ENCODE measurements around the gene TSPAN9.

Gene TSPAN9

DNA sequence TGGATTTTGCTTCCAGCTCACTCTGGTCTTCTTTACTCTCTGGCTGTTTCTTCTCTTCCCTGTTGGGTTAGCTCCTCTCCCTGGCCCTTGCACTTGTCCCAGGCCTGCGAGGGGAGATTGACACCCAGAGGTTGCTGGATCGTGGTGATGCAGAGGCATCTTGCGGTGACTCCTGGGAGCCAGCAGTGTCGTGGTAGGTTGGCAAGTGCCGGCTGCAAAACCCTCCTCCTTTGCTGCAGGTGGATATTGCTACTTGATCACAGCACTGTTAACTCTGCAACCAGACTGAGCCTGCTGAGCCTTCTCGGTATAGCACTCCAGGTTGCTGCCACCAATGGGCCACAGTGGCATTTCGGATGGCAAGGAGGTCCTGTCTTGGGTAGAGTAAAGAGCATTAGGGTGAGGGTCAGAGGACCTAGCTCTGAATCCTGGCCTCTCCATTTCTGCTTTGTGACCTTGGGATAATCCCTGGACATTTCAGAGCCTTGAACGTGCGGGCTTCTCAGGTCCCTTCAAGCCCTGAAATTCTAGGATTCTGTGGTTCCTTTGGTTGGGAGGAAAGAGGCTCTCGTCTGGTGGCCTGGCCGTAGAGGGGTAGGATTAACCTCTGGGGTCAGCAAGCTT, 87.4 kb downstream of the TSPAN9 start:
- DNase-seq (ENCODE audit: low read depth) = no peak

DNA sequence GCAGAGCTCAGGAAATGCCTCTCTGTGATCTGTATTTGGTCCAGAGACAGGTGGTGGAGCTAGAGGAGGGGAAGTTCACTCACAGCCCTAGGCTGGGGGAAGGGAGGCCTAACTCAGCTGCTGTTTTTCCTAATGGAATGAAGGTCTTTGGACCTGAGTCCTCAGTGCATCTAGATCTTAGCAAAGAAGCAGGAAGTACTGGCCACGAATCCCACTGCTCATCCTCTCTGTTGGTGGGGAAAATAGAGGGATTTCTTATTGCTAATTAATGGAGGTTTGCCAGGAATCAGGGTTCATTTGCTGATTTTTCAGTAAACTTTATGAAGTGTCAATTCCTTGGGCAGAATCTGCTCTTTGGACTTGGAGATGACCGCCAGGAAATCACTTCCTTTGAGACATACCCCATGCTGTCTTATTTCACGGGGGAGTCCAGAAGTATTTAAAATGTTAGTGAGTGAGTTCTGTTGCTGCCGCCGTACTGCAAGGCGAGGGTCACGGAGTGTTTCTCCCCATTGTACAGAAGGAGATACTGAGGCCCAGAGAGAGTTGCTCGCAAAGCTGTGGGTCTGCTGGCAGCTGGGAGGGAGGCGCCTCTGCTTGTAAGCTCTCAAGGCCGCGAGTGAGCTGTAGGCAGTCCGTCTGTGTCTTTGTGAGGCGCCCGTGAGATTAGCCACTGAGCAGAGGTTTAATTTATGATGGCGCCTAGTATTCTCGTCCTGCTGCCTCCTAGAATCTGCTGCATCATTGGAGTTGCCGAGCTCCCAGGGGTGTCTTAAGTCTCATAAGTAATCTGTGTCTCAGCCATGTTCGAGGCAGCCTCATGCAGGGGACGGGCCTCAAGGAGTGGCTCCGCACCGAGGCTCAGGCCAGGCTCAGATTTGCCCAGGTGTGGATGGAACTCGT, 88.2 kb downstream of the TSPAN9 start:
- no peak for DNase-seq (ENCODE audit: low read depth)

DNA sequence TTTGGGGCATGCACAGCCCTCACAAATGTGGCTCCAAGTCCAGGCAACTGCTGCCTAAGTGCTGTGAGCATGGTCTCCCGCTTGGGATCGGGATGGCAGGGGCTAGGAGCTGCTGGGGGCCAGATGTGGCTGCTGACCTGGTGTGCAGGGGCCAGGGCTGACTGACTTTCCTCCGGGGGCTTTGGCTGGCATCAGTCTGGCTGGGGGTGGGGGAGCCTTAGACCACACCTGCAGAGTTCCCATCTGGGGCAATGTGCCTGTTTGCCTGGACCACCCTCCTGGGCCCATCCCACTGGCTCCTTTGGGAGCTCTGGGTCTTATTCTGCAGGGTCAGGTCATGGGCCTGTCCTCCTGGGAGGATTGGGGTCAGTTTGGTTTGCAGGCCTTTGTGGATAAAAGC, 90.5 kb downstream of the TSPAN9 start:
- DNase-seq (ENCODE audit: low read depth) = no peak

DNA sequence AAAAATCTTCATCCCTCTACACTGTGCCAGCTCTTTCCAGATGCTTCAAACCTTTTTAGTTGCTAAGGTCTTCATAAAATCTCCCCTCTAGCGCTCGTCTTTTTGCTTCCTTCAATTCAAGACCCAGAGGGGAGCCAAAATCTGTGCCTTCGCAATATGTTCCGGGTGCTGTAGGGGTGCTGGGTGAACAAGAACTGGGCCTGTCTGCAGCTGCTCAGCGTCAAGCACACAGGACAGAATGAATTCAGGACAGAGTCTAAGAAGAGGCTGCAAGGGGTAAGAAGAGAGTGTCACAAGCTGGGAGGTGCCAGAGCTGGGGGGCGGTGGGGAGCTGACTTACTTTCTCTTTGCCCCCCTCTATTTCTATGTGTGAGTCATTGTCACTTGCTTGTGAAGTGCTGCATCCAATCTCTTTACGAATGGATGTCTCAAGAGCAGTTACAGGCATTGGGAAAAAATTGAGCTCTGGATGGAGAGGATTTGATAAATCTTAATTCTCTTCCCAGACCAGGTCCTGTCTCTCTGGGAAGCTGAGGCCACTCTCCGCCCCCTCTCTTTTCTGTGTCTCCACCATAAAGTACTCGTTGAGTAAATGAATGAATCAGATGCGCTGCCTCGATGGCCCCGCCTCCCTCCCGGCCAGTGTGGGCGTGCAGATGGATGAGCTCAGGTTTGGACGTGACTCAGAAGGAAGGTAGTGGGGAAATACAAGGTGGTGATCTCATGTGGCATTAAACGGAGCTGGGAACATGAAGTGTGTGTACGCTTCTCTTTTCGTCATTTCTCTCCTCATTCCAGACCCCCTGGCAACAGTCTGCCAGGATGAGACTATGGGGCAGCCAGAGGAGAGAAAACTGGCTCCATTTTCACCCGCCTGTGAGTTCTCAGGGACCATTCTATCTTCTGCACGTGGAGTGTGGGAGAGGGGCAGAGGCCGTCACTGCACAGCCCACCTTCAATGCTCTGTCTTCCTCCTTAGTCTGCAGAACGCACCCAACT, 91.3 kb downstream of the TSPAN9 start:
- DNase-seq (ENCODE audit: low read depth) = no peak

DNA sequence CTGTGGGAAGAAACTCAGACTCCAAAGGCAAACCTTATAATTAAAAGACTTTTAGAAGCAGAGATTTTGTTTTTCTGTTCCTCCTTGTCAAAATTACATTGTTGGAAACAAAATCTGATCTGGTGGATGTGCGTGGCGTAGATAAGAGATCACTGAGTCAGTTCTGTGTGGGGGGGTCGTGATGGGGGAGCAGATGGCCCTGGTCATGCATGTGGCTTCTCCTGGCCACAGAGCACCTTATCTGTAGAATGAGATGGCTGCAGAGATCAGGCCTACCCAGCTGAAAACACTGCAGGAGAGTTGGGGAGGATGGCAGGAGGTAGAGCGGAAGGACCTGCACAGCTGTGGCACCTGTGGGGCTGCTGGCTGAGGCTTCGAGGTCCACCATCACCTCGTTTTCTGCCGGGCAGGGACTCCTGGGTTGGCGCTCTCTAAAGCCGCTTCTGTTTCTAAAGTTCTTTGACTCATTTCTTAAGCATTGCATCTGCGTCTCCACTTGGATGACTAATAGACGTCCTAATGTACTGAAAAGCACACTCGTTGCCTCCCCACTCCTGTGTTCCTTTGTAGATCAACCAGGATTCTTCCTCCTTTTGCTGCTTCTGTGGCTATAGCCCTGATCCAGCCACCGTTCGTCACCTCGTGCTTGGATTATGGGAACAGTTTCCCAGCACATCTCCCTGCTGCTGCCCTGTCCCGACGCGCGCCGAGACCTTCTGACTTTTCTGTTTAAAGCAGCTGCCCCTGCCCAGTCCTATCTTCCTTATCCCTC, 93.4 kb downstream of the TSPAN9 start:
- DNase-seq (ENCODE audit: low read depth) = no peak

DNA sequence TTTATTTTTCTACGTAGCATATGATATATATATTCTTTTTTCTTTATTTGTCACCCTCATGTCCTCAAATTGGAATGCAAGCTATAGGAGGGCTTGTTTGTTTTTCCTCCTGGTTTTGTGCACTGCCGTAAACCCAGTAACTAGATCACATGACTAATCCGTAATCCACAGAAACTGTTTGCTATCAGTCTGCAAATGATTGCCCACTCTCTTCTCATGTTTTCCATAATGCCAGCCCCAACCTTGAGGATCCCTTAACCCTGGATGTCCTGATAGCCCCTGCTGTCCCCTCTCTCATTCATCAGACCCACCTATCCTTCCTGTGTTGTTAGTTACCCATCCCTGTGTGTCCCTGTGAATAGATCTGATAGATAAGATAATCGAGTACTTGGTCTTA, 94.0 kb downstream of the TSPAN9 start:
- DNase-seq (ENCODE audit: low read depth) = no peak

DNA sequence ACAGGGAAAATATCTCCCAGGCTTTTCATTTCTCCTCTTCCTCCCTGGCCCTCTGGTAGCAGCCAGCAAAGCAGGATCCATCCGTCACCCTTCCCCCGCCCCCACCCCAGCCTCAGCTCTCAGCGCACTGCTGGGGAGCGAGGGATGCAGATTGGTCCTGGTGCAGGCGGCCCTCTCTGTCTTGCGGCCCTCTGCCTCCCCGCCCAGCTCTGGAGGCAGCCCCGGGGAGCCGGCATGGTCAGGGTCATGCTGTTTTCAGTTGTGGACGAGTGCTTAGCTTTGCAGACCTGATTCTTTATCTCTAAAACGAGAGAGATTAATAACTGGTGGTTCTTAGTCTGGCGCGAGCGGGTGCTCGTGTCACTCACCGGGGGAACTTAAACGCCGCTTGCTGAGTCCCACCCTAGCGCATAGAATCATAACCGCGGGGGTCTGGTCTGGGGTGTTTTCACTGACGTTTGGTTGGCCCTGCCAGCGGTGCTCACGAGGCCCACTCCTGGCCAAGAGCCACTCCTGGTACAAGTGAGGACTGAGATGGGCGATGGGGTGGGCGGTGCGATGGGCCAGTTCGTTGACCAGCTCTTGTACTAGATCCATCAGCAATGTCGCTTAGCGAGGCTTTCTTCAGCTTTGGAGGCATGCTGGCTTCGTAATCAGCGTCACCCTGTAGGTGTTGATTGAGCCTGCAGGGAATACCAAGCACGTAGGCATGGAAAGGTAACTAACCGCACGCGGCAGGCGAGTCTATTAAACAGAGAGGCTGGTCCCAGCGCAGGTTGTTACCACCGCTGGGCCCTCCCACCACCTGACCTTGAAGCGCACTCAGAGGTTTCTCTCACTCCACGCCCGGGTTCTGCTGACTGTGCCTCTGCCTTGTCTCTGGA, 95.2 kb downstream of the TSPAN9 start:
- DNase-seq (ENCODE audit: low read depth) = no peak

DNA sequence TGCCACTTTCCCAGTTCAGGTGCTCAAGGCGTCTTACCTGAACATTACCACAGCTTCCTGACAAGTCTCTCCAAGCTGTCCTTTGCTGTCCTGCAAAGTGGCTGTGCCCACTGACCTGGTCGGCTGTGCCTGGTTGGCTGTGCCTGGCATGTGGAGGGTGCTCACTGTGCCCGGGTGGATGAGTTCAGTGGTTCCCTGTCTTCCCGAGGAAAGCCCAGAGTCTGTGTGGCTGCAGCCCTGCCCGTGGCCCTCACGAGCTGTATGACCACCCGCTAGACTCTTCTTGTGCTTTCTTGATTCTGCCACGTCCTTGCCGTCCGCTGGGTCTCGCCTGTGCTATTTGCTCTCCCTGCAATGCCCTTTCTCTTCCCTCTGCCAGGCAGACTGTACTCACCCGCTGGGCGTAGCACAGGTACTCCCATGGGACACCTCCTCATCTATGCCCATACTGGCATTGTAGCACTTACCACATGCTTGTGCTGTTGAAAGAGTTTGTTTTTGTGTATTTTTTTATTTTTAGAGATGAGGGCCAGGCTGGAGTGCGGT, 95.9 kb downstream of the TSPAN9 start:
- DNase-seq (ENCODE audit: low read depth) = no peak

DNA sequence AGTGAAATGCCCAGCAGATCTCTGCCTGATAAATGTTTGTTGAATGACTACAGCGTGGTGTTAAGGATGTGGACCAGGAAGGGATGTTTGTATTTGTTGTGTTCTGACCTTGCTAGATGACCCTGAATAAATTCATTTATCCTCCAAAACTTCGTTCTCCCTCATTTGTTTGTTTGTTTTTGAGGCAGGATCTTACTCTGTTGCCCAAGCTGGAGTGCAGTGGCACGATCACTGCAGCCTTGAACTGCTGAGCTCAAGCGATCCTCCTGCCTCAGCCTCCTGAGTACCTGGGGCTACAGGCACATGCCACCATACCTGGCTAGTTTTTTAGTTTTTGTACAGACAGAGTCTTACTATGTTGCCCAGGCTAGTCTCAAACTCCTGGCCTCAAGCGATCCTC, 96.7 kb downstream of the TSPAN9 start:
- DNase-seq (ENCODE audit: low read depth) = no peak

DNA sequence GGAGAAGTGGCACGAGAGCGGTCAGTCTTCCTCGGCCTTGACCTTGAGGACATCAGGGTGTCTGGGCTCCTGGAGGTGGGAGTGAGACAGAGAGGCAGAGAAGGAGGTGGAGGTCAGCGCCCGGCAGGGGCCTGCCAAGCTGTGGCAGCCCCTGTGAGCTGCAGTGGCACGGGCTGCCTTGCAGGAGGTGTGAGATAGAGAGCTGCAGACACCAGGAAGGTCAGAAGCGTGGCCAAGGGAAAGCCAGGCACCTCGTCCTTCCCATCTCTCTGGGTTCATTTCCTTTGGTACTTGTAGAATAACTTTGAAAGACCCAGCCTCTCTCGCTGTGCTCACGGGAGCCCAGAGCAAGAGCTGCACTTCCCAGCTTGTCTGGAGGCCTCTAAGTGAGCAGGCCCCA, 98.1 kb downstream of the TSPAN9 start:
- DNase-seq (ENCODE audit: low read depth) = no peak

DNA sequence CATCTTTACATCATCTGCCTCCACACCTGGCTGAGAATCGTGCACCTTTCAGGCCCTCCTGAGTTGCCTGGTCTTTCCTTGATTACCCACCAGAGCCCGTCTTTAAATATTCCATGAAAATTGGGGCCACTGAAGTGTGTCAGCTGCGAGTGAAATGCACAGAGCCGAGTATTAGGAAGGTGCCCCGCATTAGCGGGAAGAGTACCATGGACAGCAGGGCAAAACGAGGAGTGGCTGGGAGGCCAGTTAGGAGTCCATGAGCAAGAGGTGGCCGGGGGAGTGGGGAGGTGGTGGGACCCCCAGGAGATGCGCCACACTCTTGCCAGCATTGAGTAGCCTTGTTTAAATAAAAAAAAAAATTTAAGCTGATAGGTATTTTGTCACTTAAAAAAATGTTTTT, 99.6 kb downstream of the TSPAN9 start:
- DNase-seq (ENCODE audit: low read depth) = no peak

DNA sequence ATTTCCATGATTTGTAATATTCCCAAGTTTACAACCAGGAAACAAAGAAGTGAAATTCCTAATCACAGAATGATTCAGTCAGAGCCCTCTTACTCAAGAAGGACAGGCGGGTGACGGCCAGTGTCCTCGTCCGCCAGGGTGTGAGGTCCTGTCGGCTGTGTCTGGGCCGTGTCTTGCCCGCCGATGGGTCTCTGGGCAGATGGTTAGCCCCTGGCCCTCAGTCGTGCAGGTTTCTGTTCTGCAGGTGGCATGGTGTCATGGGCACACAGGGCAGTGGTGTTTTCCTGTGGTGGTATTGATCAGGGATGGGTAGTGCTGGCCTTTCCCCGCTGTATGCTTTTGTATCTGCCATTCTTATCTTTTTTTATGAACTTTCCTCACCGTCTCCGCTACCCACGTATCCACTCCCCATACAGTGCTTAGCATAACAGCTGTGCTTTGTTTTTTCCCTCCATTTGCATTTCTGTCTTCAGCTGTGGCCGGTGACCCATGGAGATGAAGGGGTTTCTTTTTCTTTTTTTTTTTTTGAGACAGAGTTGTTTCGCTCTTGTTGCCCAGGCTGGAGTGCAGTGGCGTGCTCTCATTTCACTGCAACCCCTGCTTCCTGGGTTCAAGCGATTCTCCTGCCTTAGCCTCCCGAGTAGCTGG, 100.7 kb downstream of the TSPAN9 start:
- no peak for DNase-seq (ENCODE audit: low read depth)

DNA sequence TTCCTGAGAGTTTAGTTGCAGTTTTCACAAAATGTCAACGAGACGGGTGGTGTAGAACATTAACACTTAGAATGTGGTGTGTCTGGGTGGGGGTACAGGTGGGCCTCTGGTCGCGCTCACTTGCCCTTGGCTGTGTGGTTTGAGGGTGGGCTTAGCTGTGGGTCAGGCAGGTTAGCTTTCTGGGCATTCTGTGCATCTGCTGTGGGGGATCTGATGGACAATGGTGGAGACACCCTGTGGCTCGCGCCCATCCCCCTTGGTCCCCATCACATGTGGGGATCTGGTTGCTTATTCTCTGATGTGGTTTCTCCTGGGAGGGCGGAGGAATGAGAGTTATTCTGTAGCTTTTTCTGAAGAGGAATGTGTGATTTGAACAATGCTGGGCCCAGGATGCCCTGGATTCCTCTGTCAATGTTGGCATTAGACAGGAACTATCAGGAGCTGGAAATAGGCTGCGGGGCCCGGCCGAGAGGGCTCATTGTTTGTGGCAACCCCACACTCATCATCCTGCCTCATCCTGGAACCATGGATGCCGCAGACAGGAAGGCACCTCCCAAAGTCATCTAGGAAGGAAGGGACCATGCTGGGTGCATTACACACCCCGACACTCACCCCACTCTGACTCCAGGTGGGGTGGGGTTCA, 101.6 kb downstream of the TSPAN9 start:
- no peak for DNase-seq (ENCODE audit: low read depth)

DNA sequence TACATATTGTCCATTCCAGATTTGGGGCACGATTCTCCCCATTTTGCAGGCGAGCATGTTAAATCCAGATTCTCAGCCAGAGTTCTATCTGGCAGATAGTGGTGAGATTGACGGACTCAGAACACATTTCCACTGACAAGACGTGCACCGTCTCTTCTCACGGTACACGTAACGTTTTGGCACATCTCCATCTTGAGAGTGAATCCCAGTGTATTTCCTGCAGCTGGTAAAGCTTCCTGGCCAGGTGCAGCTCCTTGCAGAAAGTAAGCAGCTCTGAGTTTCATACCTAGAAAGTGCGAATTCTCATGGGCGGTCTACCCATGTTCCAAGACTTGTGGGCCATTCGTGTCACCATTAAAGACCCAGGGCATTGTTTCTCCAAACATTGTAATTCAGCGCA, 102.6 kb downstream of the TSPAN9 start:
- DNase-seq (ENCODE audit: low read depth) = no peak

DNA sequence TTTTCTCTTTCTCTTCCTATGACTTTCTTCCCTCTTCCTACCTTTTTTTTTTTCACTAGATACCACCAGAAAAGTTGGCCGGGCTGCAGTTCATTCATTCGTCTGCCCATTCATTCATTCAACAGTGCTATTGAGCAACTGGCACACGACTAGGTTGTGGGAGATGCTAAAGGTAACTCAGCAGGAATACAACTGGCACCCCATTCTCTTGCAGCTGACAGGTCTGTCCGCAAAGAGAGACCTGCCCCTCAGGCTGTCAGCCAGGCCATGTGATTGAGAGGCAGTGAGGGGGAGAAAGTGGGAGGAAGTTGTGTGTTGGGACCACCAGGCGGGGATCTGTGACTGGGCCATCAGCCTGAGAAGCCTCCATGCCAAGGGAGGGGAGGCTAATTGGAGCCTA, 105.2 kb downstream of the TSPAN9 start:
- no peak for DNase-seq (ENCODE audit: low read depth)

DNA sequence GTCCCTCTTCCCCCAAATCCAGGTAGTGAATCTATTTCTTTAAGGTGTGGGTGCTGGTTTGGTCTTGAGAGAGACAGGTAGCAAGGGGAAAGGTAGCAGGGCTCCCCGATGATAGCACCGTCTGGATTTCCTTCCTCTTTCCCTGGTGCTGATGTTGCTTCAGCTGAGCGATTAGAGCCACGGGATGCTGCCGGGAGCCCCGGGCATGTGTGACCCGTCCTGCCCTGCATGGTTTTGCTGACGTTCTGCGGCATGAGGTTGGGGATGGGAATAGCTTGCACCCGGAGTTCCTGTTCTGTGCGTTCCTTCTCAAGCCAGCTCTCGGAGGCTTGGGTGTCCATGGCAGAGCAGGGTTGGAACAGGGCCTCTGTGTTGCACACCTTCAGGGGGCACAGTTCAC, 107.3 kb downstream of the TSPAN9 start:
- no peak for DNase-seq (ENCODE audit: low read depth)

DNA sequence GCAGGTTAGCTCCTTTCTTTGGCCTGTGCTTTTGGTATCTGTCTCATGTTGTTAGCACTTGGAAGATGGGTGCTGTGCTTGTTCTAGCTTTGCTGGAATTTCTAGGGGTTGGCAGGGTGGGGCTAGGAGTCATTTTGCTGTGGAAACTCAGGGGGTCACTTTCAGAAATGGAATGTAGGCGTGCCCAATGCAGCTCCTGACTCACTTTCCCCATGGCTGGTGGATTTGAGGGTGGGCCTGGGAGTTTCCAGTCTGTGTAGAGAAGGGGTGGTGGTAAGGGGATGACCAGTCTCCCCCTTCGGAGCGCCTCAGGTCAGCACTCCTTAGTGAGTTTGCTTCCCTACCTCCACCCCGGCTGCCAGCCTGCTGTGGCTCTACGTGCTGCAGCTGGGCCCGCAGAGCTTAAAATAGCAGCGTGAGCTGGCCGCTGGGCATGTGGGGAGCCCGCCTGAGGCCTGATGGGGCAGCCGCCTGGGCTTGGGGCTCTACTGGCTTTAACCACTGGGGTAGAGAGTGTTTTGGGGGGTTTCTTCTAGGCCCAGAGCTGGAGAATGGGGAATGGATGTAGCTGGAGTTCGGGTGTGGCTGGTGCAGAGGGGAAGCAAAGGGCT, 108.2 kb downstream of the TSPAN9 start:
- no peak for DNase-seq (ENCODE audit: low read depth)

DNA sequence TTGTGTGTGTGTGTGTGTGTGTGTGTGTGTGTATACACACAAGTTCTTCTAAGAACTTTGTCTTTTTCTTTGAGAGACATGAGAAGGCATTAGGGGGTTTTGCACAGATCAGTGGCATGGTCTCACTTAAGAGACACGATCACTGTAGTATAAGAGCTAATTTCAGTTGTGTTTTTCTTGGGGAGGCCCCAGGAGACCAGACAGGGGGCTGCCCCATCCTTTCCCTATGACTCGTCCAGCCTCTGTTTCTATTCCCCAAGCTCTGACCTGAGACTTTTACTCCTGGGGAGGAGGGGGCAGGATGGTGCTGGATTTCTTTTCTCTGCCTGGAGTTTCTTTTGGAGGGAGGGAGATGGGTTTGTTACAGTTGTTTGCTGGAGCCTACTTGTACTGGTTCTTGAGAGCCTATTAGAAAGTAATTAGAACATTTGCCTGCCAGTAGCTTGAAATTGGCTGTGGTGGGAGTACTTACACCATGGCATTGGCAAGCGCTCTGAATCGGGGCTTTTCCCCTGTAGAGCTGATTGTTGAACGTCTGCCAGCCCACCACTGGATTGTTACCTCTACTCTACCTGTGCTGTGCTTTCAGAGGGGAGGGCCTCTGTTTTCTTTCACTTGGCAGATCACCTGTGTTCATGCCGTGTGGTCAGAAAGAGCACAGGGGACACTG, 109.5 kb downstream of the TSPAN9 start:
- DNase-seq (ENCODE audit: low read depth) = no peak
